Memory B cell (primary cell): ENCODE results near the gene RPL31.

Source experiments
- ATAC-seq: fragments of 150-1000 bp; cut with Tn5 transposase; 2 replicates; pipeline ENCODE4 v1.10.0; 2021; ENCODE audit warnings: low read depth, mild to moderate bottlenecking, moderate library complexity
- DNase-seq, 2 donors: peaks; one replicate each; pipeline ENCODE4 v3.0.0; 2022; ENCODE audit warnings: low spot score in 2 of 2
- H3K27ac Mint-ChIP-seq: one replicate; pipeline ENCODE4 v1.8.0; 2022; ENCODE audit warnings: mild to moderate bottlenecking, moderate library complexity, mixed read lengths
- H3K27me3 Mint-ChIP-seq: one replicate; pipeline ENCODE4 v1.8.0; 2022; ENCODE audit warnings: mixed read lengths
- H3K36me3 Mint-ChIP-seq: one replicate; pipeline ENCODE4 v1.8.0; 2022; ENCODE audit warnings: mild to moderate bottlenecking, mixed read lengths
- H3K4me1 Mint-ChIP-seq: one replicate; pipeline ENCODE4 v1.8.0; 2022; ENCODE audit warnings: mixed read lengths
- H3K4me3 Mint-ChIP-seq: one replicate; pipeline ENCODE4 v1.8.0; 2022; ENCODE audit warnings: mild to moderate bottlenecking, moderate library complexity, mixed read lengths
- H3K9me3 Mint-ChIP-seq: one replicate; pipeline ENCODE4 v1.8.0; 2022; ENCODE audit warnings: mixed read lengths

The RPL31 gene

GRCh38 chr2:100965596-100965995 is 36.5 kb upstream of the RPL31 start:
- no peak overlapping the region for H3K27ac Mint-ChIP-seq
- H3K4me1 Mint-ChIP-seq = no peaks in the 10 kb centered on the region
- H3K4me3 Mint-ChIP-seq = no peak overlapping the region
- no peaks in the 10 kb centered on the region for H3K36me3 Mint-ChIP-seq
- H3K9me3 Mint-ChIP-seq = no peaks in the 10 kb centered on the region
- no peak for ATAC-seq
- peaks cover 9% of the 10 kb centered on the region for H3K27me3 Mint-ChIP-seq
- no peak for DNase-seq

- H3K4me1 Mint-ChIP-seq = no peaks in the 10 kb centered on the region
- H3K27ac Mint-ChIP-seq = no peak overlapping the region
- peaks cover 13% of the 10 kb centered on the region for H3K27me3 Mint-ChIP-seq
- no peak for ATAC-seq
- H3K4me3 Mint-ChIP-seq = no peak overlapping the region
- no peaks in the 10 kb centered on the region for H3K36me3 Mint-ChIP-seq
- no peaks in the 10 kb centered on the region for H3K9me3 Mint-ChIP-seq
- no peak for DNase-seq
These were observed 34.4 kb upstream of the RPL31 start for GRCh38 chr2:100967716-100968115.

GRCh38 chr2:100968146-100969145 is 33.6 kb upstream of the RPL31 start:
- Mint-ChIP-seq H3K9me3 (no peaks in the 10 kb centered on the region), H3K4me1 (no peaks in the 10 kb centered on the region), H3K27me3 (peaks cover 13% of the 10 kb centered on the region), H3K36me3 (no peaks in the 10 kb centered on the region), H3K27ac (no peak overlapping the region), H3K4me3 (no peak overlapping the region)
- DNase-seq (no peak), ATAC-seq (no peak)

- DNase-seq (no peak), ATAC-seq (no peak)
- Mint-ChIP-seq H3K27ac (no peak overlapping the region), H3K27me3 (peaks cover 16% of the 10 kb centered on the region), H3K36me3 (no peaks in the 10 kb centered on the region), H3K9me3 (no peaks in the 10 kb centered on the region), H3K4me3 (no peak overlapping the region), H3K4me1 (no peaks in the 10 kb centered on the region)
These were observed 32.1 kb upstream of the RPL31 start for GRCh38 chr2:100969998-100970397.

GRCh38 chr2:100971221-100971620 is 30.9 kb upstream of the RPL31 start:
- ATAC-seq (no peak), DNase-seq (no peak)
- H3K27ac Mint-ChIP-seq = no peak overlapping the region
- no peaks in the 10 kb centered on the region for H3K36me3 Mint-ChIP-seq
- no peak overlapping the region for H3K4me3 Mint-ChIP-seq
- no peaks in the 10 kb centered on the region for H3K9me3 Mint-ChIP-seq
- peaks cover under 1% of the 10 kb centered on the region for H3K4me1 Mint-ChIP-seq
- peaks cover 16% of the 10 kb centered on the region for H3K27me3 Mint-ChIP-seq

GRCh38 chr2:100972452-100972851 is 29.6 kb upstream of the RPL31 start:
- H3K9me3 Mint-ChIP-seq = no peaks in the 10 kb centered on the region
- H3K4me3 Mint-ChIP-seq = no peak overlapping the region
- ATAC-seq = no peak
- H3K27ac Mint-ChIP-seq = no peak overlapping the region
- DNase-seq = no peak
- H3K36me3 Mint-ChIP-seq = no peaks in the 10 kb centered on the region
- peaks cover 11% of the 10 kb centered on the region for H3K4me1 Mint-ChIP-seq
- peaks cover 16% of the 10 kb centered on the region for H3K27me3 Mint-ChIP-seq

GRCh38 chr2:100974712-100975520 is 27.2 kb upstream of the RPL31 start:
- H3K36me3 Mint-ChIP-seq = no peaks in the 10 kb centered on the region
- no peak for DNase-seq
- ATAC-seq = no peak

GRCh38 chr2:100975521-100975785 is 26.6 kb upstream of the RPL31 start:
- Mint-ChIP-seq H3K9me3 (no peaks in the 10 kb centered on the region), H3K4me1 (peaks cover 24% of the 10 kb centered on the region), H3K27me3 (peaks cover 6% of the 10 kb centered on the region), H3K4me3 (no peak overlapping the region), H3K36me3 (no peaks in the 10 kb centered on the region), H3K27ac (no peak overlapping the region)
- DNase-seq (no peak), ATAC-seq (no peak)

More at GRCh38 chr2:100974712-100975520, 27.2 kb upstream of the RPL31 start:
- H3K4me3 Mint-ChIP-seq = no peak overlapping the region
- H3K9me3 Mint-ChIP-seq = no peaks in the 10 kb centered on the region
- H3K4me1 Mint-ChIP-seq = peaks cover 24% of the 10 kb centered on the region
- no peak overlapping the region for H3K27ac Mint-ChIP-seq
- peaks cover 8% of the 10 kb centered on the region for H3K27me3 Mint-ChIP-seq

GRCh38 chr2:100976061-100976460 is 26.0 kb upstream of the RPL31 start:
- ATAC-seq = no peak
- Mint-ChIP-seq H3K4me1 (peaks cover 24% of the 10 kb centered on the region), H3K27me3 (peaks cover 6% of the 10 kb centered on the region), H3K27ac (no peak overlapping the region), H3K9me3 (no peaks in the 10 kb centered on the region), H3K36me3 (no peaks in the 10 kb centered on the region), H3K4me3 (no peak overlapping the region)
- DNase-seq = no peak

GRCh38 chr2:100976645-100977391 is 25.3 kb upstream of the RPL31 start:
- Mint-ChIP-seq H3K9me3 (no peaks in the 10 kb centered on the region), H3K27ac (no peak overlapping the region), H3K4me1 (peaks cover 24% of the 10 kb centered on the region), H3K36me3 (no peaks in the 10 kb centered on the region), H3K4me3 (peak overlapping the region; percentile 68), H3K27me3 (peaks cover 3% of the 10 kb centered on the region)
- DNase-seq (peak in 1 of 2 donors; percentile 25), ATAC-seq (peak; percentile 91)

GRCh38 chr2:100977511-100977910 is 24.6 kb upstream of the RPL31 start:
- H3K27me3 Mint-ChIP-seq = peaks cover 3% of the 10 kb centered on the region
- no peaks in the 10 kb centered on the region for H3K9me3 Mint-ChIP-seq
- peaks cover 24% of the 10 kb centered on the region for H3K4me1 Mint-ChIP-seq
- no peak overlapping the region for H3K27ac Mint-ChIP-seq
- H3K36me3 Mint-ChIP-seq = no peaks in the 10 kb centered on the region
- DNase-seq (no peak), ATAC-seq (no peak)
- peak overlapping the region; percentile 16 for H3K4me3 Mint-ChIP-seq

GRCh38 chr2:100978582-100979191 is 23.4 kb upstream of the RPL31 start:
- H3K27me3 Mint-ChIP-seq = peaks cover 3% of the 10 kb centered on the region
- DNase-seq (no peak), ATAC-seq (peak; percentile 20)
- H3K27ac Mint-ChIP-seq = no peak overlapping the region
- no peaks in the 10 kb centered on the region for H3K36me3 Mint-ChIP-seq
- H3K4me3 Mint-ChIP-seq = peak overlapping the region; percentile 49
- no peaks in the 10 kb centered on the region for H3K9me3 Mint-ChIP-seq
- H3K4me1 Mint-ChIP-seq = peaks cover 24% of the 10 kb centered on the region

- H3K27ac Mint-ChIP-seq = no peak overlapping the region
- DNase-seq = no peak
- no peaks in the 10 kb centered on the region for H3K36me3 Mint-ChIP-seq
- ATAC-seq = no peak
- no peaks in the 10 kb centered on the region for H3K9me3 Mint-ChIP-seq
- H3K4me1 Mint-ChIP-seq = peaks cover 27% of the 10 kb centered on the region
- H3K4me3 Mint-ChIP-seq = no peak overlapping the region
- peaks cover 2% of the 10 kb centered on the region for H3K27me3 Mint-ChIP-seq
These were observed 22.0 kb upstream of the RPL31 start for GRCh38 chr2:100980046-100980445.
